ENCODE data around the gene TRIM38.
"Not testable (repeated sequence)": the region's sequence is repeated elsewhere in the genome, so short reads cannot be mapped to it uniquely, and the experiment has no call there.

The TRIM38 gene, protein sequence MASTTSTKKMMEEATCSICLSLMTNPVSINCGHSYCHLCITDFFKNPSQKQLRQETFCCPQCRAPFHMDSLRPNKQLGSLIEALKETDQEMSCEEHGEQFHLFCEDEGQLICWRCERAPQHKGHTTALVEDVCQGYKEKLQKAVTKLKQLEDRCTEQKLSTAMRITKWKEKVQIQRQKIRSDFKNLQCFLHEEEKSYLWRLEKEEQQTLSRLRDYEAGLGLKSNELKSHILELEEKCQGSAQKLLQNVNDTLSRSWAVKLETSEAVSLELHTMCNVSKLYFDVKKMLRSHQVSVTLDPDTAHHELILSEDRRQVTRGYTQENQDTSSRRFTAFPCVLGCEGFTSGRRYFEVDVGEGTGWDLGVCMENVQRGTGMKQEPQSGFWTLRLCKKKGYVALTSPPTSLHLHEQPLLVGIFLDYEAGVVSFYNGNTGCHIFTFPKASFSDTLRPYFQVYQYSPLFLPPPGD

DNA sequence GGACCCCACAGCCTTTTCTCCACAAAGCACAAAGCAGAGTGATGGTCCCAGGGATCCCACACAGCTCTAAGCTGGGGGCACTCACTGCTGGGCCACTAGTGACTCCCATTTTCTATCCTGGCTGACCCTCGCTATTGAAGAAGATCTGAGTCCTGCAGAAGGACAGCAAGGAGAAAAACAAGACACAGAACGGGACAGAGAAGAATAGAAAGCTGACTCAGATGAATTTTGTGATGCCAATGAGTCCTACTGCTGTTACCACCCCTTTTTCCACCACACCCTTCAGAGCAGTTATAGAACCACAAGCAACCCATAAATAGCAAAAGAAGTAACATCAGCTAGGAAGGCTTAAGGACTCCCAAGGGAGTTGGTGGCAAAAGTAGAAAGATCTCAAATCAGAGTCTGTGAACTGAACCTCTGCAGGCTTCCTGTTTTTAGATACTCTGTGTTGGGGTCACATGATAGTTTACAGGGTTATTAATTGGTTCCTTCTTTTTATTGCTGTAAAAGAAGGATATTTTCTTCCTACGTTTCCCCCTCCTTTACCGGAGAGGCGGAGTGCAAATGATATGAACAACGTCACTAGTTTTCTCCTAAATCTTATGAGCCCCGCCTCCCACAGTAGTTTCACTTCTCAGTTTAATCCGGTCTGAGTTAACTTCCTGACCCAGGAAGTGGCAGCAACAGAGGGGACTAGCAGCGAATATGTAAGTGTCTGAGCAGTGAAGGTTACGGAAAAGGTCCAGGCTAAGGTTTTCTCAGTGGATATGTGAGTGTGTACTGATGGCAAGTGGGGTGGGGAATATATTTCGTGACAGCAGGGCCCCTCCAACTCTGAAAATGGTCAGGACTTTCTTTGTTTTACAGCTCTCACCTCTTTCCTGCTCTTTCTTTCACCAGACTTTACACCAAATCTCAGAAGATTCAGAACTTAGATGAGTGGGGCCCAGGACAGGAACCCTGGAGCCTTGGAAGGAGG, at the start of gene TRIM38:
Gene TRIM38 (plus strand): TSS at position 654 of the 979 bp plus-strand sequence. CDS start 3,721 bp downstream, outside the sequence.
- DNase-seq: peak; percentile 96

DNA sequence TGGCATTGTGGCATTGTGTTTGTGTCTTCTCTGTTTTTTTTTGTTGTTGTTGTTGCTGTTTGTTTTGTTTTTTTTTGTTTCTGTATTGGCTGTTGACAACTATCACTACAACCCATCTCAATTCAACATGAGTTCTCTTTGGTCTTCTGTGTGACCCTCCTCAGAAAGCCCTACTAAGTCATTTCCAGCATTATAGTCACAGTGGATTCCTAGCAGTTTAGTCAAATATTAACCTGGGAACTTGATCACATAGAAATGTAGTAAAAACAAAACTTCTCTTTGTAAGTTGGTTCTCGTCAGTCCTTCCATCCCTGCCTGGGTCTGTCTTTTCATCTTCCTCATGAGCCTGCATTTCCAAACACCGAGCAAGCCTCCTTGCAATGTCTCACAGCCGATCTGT, 48.9 kb upstream of the TRIM38 start:
- no peak for DNase-seq

DNA sequence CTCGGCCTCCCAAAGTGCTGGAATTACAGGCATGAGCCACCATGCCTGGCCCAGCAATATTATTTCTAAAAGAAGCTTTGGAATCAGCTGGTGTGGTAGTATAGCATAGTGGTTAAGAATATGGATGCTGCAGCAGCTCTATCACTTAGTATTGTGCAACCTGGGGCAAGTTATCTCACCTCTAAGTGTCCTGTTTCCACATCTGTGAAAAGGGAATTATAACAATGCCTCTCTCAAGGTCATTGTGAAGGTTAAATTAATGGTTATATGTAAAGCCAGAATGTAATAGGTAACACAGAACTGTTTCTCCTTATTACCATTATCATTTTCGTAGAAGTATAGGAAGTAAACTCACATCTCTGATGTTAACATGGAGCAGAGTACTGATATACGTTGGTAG, 46.3 kb upstream of the TRIM38 start:
- DNase-seq: no peak

DNA sequence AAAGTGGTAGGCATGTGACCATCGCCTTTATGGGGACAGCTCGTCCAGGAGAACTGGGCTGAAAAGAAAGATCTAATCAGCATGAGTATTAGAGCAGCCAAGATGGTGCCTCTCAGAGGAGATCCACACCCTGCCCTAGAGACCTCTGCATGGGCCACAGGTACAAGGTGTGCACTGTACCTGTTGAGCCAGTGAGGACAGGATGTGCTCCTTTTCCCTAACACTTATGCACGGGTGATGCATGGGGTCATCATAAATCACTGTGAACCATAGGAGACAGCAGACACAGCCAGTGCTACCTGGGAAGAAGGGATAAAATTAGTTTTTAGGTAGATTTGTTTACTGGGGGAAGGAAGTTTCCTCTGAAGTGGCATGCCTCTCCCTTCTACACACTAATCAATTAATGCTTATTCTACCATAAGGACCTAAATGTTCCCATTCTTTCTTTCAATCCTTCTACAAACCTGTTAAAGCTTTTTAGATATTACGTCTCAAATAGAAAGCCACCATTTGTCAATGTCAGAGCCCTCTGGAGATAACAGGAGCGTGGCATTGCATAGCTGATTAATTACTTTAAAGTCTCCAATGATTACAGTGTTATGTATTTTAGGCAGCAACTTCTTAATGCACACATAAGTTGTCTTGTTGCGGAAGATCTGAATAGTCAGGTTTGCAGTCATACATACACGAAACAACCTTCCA, 45.7 kb upstream of the TRIM38 start:
- DNase-seq: no peak

DNA sequence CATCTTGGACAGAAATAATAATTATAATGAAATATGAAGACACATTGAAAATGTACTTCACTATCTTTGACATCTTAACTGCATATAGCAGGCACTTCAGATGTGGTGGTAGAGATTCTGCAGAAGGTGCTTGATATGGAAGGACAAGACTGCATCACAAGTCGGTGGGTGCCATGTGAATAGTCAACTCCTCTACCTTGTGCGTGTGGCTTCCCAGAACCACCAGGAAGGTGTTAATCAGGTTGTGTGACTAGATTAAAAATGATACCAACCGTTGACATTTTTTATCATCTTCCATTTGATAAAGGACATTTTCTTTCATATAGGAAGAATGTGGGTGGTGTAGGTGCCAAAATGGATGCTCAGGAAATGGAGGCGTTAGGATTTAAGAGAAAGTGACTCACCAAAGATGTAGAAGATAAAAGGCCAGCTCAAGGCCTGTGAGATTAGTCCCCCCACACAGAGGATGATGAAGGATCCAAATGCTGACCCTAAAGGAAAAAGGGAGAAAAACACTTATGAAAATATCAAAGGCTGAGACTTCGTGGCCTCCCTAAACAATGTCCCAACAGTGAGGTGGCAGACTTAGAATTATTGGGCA, 44.4 kb upstream of the TRIM38 start:
- DNase-seq: no peak

DNA sequence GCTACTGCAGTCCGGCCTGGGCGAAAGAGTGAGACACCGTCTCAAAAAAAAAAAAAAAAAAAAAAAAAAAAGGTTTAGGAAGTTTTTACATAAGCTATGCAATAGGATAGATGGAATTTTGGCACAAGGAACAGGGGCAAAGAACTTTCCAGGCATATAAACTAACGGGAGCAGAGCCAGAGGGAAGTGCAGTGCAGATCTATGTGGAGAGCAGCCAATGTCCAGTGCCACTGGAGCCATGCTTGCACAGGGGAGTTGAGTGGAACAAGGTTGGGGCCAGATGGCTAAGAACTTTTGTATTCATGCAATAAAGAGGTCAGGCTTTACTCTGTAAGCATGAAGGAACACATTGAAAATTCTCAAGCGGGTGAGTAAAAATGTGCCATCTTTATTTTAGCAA, 42.9 kb upstream of the TRIM38 start:
- DNase-seq: no peak

DNA sequence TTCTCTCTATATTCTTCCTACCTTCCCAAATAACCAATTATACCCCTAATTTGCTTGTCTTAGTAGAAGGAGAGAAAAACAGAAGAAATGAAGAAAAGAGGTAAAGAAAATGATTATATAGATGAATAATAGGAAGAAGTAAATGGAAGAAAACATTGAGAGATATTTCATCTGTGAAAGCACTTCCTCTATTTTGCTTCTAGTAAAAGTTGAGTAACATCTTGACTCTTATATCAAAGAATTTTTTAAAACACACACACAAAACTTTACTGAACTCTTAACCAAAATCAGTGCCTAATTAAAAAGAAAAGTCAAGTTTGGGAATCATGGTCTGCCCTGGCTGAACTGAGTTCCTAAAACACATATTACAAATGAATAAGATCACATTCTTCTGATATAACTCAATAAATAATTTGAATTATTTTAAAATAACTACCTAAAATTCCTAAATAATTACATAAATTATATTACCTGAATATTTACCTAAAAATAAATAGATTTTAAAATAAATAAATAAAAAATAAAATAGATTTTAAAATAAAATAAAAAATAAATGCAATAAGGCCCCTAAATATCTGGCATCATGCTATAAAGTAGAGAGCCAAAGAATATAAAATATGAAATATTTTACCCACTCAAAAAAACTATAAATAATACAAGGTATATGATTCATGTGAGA, 40.9 kb upstream of the TRIM38 start:
- no peak for DNase-seq

DNA sequence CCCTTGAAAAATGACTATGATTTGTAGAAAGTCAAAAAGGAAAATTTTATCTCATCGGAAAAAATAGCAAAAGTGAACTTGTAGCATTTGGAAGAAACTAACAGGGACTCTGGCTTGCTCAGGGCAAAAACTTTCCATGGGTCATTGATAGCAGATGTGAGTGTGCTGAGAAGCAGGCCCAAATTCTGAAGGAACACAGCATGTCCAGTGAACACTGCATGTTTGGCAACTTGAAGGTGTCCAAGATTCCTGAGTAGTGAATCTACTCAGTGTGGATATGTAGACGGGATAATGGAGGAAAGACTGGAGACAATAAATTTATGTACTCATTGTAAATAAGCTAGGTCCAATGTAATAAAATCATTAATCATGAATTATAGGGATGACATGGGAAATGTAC, 40.3 kb upstream of the TRIM38 start:
- DNase-seq: no peak

DNA sequence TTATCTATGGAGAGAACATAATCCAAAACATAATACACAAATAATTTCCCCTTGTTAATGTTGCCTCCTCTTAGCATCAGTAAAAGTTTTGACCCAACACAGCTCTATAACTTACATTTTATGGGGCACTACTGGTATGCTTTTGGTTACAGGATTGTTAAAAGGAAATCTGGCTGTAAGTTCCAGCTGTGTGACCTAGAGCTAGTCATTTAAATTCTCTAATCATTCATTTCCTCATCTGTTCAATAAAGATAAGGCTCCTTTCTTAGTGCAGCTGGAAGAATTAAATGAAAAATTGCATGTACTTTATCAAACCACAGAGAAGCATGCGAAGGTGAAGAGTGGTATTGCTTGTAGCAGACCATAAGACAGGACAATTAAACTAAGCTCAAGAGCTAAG, 36.7 kb upstream of the TRIM38 start:
- no peak for DNase-seq

DNA sequence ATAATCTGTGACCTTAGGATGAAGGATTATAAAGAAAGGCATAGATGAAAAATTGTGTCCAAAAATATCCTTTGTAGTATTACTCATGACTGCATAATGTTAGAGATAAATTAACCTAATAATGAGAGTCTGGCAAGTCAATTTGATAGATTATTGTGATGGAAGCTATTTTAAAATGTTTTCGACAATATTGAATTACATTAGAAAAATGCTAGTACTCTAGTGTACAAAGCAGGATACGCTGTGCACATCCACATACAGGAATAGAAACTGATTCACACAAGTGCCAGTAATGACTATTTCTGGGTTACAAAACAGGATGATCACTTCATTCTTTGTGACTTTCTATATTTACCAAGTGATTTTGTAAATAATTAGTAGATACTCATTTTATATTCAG, 35.4 kb upstream of the TRIM38 start:
- no peak for DNase-seq

DNA sequence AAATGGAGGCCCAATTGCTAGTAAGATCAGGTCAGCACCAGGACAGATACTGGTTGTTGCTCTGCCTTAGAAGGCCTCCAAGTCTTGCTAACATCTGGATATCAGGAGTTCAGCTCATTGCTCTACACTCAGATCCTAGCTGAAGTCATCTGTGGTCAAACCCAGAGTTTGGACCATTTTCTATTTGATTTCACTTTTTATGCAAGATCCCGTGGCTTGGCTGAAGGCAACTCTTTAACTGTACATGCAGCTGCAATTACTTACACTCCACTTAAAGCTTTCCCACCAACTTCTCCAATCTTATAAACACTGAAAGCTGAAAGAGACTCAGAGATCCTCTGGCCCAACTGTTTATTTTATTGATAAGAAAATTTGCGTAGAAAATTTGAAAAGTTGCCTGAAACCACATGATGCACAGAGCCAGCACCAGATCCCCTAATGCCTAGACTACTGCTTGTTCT, 34.8 kb upstream of the TRIM38 start:
- no peak for DNase-seq

DNA sequence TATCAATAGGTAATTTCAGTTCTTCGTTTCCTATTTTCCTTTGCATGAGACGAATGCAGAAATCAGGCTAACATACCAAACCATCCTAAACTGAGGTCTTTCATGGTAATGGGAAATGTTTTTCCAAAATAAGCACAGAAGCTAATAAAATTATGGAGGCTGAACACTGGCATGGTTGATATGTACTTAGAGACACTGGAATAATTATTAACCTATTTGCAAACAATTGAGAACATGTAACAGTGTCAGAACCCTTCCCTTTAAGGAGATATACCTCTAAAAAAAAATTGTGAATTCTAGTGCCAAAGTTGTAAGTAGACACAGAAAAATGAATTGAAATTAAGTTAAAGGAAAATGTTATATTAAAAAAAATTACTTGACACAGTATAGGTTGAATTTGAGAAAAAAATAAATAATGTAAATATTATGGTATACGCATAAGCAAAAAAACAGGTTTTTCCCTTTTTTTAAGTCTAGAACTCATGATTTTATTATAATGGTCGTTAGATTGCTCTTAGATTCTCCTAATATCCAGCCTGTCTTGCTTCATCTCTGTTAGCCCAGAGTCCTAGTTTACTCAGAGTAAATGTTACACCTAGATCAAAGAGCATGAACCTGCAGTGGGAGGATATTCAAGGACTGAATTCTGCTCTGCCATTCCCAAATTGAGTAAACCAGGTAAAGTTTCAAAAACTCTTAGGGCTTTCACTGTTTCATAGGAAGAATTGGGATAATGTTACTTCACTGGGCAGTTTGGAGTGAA, 33.9 kb upstream of the TRIM38 start:
- DNase-seq: no peak

DNA sequence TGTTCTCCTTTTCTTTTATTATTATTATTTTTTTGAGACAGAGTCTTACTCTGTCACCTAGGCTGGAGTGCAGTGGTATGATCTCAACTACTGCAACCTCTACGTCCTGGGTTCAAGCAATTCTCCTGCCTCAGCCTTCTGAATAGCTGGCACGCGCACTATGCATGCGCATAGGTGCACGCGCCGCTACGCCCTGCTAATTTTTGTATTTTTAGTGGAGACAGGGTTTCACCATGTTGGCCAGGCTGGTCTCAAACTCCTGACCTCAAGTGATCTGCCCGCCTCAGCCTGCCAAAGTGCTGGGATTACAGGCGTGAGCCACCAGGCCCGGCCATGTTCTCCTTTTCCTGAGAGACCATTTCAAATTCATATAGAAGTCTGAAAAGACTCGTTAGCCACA, 32.8 kb upstream of the TRIM38 start:
- not testable (repeated sequence) for DNase-seq

DNA sequence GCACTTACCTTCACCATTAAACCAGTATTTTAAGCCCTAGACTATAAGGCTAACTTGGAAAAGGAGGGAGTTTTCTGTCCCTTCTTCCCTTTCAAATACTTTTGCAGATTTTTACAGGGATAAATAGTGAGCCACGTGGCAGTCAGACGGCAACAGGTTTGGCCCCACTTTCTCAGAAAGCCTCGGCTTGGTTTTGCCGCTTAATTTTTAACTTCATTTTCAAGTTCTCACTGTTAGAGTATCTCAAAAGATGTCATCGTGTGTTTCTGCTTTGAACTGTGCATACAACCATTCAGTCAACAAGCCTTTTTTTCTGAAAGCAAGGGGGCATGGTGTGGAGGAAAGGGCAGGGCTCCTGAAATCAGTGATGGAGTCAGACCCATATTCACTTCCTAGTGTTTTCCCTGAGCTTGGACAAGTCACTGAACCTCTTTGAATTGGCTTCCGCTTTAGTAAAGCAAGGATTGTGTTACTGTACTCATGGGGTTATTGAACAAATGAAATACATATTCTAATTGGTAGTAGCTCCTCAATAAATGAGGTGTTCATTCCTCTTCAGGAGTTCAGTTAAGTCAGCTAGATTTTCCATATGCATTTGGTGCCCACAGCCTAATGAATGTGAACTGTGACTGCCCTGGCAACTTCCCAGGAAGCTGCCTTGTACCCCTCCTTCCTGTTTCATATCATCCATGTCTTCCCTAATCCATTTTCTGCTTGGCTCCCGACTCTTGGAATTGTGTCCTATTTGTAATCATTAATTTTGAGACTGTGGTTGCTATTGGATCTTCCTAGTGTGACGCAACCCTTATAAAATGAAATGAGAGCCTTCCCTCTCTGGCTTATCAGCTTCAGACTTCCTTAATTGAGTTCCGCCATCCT, 31.8 kb upstream of the TRIM38 start, which contains the start of gene SLC17A2:
Gene SLC17A2 (minus strand): TSS at position 160 of the 879 bp plus-strand sequence. CDS start 4,895 bp downstream, outside the sequence.
- no peak for DNase-seq

DNA sequence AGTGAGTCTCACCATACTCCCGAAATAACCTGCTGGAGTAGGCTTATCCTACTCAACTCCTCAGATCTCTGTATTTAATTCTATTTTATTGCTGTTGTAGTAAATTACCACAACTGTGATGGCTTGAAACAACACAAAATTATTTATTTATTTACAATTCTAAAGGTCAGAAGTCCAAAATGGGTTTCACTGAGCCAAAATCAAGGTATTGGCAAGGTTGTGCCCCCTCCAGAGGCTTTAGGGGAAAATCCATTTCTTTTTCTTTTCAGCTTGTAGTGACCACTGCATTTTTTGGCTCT, 31.2 kb upstream of the TRIM38 start:
- no peak for DNase-seq

DNA sequence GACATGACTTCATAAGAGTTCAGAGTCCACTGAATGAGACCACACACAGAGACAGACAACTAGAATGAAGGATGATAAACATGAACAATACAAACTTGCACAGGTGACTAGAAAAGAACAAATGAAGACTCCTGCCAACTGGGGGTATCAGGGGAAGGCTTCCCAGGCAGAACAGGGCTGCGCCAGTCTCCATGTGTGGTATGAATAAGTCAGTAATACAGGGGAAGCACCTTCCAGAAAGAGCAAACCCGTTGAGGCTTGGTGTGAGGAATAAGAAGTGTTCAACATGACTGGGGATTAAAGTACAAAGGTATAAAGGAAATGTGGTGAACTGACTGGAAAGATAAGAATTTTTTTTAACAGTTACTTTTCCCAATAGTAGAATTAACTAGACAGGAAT, 28.4 kb upstream of the TRIM38 start:
- DNase-seq: no peak

DNA sequence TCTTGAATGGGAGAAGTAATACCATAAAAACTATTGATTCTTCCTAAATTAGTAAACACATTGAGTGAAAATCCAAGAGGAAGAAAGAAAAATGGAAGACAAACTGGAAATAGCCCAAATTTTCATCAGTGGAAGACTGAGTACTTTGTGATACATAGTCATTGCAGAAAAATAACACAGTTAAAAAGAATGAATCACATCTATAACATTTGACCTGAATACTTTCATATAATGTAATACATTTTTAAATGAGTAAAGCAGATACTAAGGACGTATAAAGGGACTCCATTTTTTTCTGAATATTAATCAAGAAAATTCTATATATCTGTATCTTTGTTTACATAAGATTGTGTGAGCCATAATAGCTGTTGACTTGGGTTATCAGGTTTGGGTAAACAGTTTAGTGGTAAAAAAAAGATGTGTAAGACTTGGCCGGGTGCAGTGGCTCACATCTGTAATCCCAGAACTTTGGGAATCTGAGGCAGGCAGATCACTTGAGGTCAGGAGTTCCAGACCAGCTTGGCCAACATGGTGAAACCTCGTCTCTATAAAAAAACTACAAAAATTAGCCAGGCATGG, 27.8 kb upstream of the TRIM38 start:
- no peak for DNase-seq

DNA sequence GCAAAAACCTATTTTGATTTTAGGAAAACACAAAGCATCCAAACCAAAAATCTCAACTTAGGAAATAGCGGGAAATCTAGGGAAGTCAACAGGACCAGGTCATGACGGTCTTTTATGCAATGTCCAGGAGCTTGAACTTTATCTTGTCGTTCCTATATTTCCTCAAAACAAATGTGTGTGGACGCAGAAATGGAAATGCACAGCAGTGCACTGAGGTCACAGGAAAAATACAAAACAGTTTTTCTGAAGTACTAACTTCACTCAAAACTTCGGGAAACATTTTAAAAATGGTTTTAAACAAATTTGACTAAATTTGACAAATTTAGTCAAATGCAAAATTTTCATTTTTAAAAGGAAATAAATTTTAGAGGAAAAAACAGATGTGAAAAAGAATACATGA, 26.6 kb upstream of the TRIM38 start:
- no peak for DNase-seq

DNA sequence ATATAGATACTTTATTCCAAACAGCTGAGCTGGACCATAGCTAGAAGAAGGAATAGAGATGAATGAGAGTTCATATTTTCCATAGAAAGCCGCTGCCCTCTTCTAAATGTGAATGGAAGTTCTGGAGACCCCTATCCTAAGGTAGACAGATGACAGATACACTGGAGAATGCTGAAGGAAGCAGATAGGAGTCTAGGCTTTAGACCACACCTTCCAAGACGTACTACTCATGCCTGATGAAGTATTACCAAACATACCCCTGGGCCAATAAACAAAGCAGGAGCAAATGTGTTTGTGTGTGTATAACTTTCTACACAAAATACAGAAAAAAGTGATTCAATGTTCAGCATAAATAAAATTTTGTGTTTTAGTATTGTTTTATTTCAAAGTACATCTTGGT, 23.0 kb upstream of the TRIM38 start:
- DNase-seq: no peak
